ENCODE results near the gene PLK3. TPM values are rescaled to one million over a fixed set of nuclear protein-coding genes. Genes with fewer than 3 reads are reported as not detected.

PLK3 gene
- total and polyA plus RNA-seq, 2 donors from 2014 or later: 4.4 to 24.3 TPM

- Histone ChIP-seq H3K27me3 (ENCODE audit: control insufficient read depth, insufficient read depth, low read length) (no peaks in the 10 kb centered on the region), H3K9me3 (ENCODE audit: control insufficient read depth in 2 of 3, insufficient read depth in 1 of 3, low read length in 3 of 3) (no peaks in the 10 kb centered on the region), H3K9ac (ENCODE audit: low read length in 3 of 3) (no peak overlapping the region), H3K36me3 (ENCODE audit: control insufficient read depth in 2 of 3, insufficient read depth in 3 of 3, low read length in 3 of 3) (peaks cover 4 to 20% (median 7%) of the 10 kb centered on the region in 3 donors), H3K27ac (ENCODE audit: low read depth in 2 of 2, low read length in 2 of 2) (no peak overlapping the region), H3K4me3 (ENCODE audit: low read length in 3 of 3) (no peak overlapping the region), H3K4me1 (ENCODE audit: control insufficient read depth in 2 of 3, insufficient read depth in 2 of 3, low read depth in 1 of 3, low read length in 3 of 3) (peaks cover 0 to 12% (median 6%) of the 10 kb centered on the region in 3 donors)
- no peak for FAIRE-seq
- DNase-seq: peak in 1 of 5 donors; percentile 12
- intact Hi-C loops (cut with DNase I): no loop called here
- TF ChIP-seq, protein P1, sequence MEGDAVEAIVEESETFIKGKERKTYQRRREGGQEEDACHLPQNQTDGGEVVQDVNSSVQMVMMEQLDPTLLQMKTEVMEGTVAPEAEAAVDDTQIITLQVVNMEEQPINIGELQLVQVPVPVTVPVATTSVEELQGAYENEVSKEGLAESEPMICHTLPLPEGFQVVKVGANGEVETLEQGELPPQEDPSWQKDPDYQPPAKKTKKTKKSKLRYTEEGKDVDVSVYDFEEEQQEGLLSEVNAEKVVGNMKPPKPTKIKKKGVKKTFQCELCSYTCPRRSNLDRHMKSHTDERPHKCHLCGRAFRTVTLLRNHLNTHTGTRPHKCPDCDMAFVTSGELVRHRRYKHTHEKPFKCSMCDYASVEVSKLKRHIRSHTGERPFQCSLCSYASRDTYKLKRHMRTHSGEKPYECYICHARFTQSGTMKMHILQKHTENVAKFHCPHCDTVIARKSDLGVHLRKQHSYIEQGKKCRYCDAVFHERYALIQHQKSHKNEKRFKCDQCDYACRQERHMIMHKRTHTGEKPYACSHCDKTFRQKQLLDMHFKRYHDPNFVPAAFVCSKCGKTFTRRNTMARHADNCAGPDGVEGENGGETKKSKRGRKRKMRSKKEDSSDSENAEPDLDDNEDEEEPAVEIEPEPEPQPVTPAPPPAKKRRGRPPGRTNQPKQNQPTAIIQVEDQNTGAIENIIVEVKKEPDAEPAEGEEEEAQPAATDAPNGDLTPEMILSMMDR (IDR thresholded peaks at IDR 0.05; ENCODE audit: borderline replicate concordance, extremely low read depth, insufficient read depth): no peak
Measured at GRCh38 chr1:44778705-44779576, 21.2 kb upstream of the PLK3 start.

DNA sequence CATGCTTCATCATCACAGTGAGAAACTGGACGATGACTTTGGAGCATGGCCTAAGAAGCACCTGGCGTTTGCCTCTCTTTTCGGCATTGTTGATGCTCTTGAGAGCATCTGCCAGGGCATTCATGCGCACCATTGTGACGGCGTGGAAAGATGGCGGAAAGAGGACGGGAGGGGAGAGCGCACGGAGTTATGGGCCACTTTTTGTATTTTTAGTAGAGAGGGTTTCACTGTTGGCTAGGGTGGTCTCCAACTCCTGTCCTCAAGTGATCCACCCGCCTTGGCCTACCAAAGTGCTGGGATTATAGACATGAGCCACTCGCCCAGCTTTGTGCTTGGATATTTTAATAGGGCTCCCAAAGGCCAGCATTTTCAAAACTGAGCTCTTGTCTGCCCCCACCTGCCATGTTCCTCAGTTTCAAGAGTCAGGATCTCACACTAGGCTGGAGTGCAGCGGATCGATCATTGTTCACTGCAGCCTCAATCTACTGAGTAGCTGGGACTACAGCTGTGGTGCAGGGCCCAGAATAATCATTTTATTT is 19.5 kb upstream of the PLK3 start:
- no peak overlapping the region for H3K4me3 ChIP-seq (ENCODE audit: low read length in 3 of 3)
- H3K9me3 ChIP-seq (ENCODE audit: control insufficient read depth in 2 of 3, insufficient read depth in 1 of 3, low read length in 3 of 3): no peaks in the 10 kb centered on the region
- no peaks in the 10 kb centered on the region for H3K27me3 ChIP-seq (ENCODE audit: control insufficient read depth, insufficient read depth, low read length)
- no peak overlapping the region for H3K9ac ChIP-seq (ENCODE audit: low read length in 3 of 3)
- DNase-seq (peak in 1 of 5 donors; percentile 29), FAIRE-seq (no peak)
- H3K36me3 ChIP-seq (ENCODE audit: control insufficient read depth in 2 of 3, insufficient read depth in 3 of 3, low read length in 3 of 3): peaks cover 4 to 20% (median 7%) of the 10 kb centered on the region in 3 donors
- no peak overlapping the region for H3K27ac ChIP-seq (ENCODE audit: low read depth in 2 of 2, low read length in 2 of 2)
- TF ChIP-seq, protein P1 (IDR thresholded peaks at IDR 0.05; ENCODE audit: borderline replicate concordance, extremely low read depth, insufficient read depth): no peak
- intact Hi-C loops (cut with DNase I): loop anchor here (10.0 kb wide), 1 partner anchor 54 kb away; no protein-coding TSS in a partner anchor
- peaks cover 0 to 20% (median 10%) of the 10 kb centered on the region in 3 donors for H3K4me1 ChIP-seq (ENCODE audit: control insufficient read depth in 2 of 3, insufficient read depth in 2 of 3, low read depth in 1 of 3, low read length in 3 of 3)

- FAIRE-seq: no peak
- TF ChIP-seq, protein P1 (IDR thresholded peaks at IDR 0.05; ENCODE audit: borderline replicate concordance, extremely low read depth, insufficient read depth): no peak
- peak overlapping the region in 2 of 3 donors; percentile 34 to 38 for H3K4me3 ChIP-seq (ENCODE audit: low read length in 3 of 3)
Measured at GRCh38 chr1:44783697-44784093, 16.5 kb upstream of the PLK3 start.

More at GRCh38 chr1:44783697-44784093, 16.5 kb upstream of the PLK3 start:
- peak overlapping the region in 2 of 3 donors; percentile 4 to 43 for H3K9ac ChIP-seq (ENCODE audit: low read length in 3 of 3)
- H3K4me1 ChIP-seq (ENCODE audit: control insufficient read depth in 2 of 3, insufficient read depth in 2 of 3, low read depth in 1 of 3, low read length in 3 of 3): peaks cover 0 to 23% (median 8%) of the 10 kb centered on the region in 3 donors
- H3K36me3 ChIP-seq (ENCODE audit: control insufficient read depth in 2 of 3, insufficient read depth in 3 of 3, low read length in 3 of 3): peaks cover 0 to 4% (median 2%) of the 10 kb centered on the region in 3 donors
- DNase-seq: no peak
- no peaks in the 10 kb centered on the region for H3K9me3 ChIP-seq (ENCODE audit: control insufficient read depth in 2 of 3, insufficient read depth in 1 of 3, low read length in 3 of 3)
- no peaks in the 10 kb centered on the region for H3K27me3 ChIP-seq (ENCODE audit: control insufficient read depth, insufficient read depth, low read length)
- intact Hi-C loops (cut with DNase I): loop anchor here (10.0 kb wide), 1 partner anchor 51 kb away; no protein-coding TSS in a partner anchor
- H3K27ac ChIP-seq (ENCODE audit: low read depth in 2 of 2, low read length in 2 of 2): no peak overlapping the region

Measured in kidney (tissue), 14 donors.